ENCODE measurements around the gene ATAT1. TPM values are rescaled to one million over a fixed set of nuclear protein-coding genes. Genes with fewer than 3 reads are reported as not detected.
A peak's percentile ranks its signal among the peaks of the same experiment; 100 is the strongest.

Gene ATAT1
- total and polyA plus RNA-seq, 9 of the 15 experiments (the other 6 are each of a cell fraction or from before 2014, with no cell fraction given), result 0.65 to 5.8 (median 1.6) TPM

GRCh38 chr6:30647242-30648116 lies 20.8 kb downstream of the ATAT1 start (continued):
- TF ChIP-seq ZNF740 (CRISPR knock-in tag; IDR thresholded peaks at IDR 0.05) (0 out of 2 replicates have a peak, but pooled peaks have one; percentile 24), ZNF740 (tag; IDR thresholded peaks at IDR 0.05) (no peak), MEF2D (tag; conservative IDR thresholded peaks at IDR 0.05; ENCODE audit: low read depth) (no peak), ZNF224 (CRISPR knock-in tag; IDR thresholded peaks at IDR 0.05) (no peak), TCF15 (CRISPR knock-in tag; IDR thresholded peaks at IDR 0.05) (no peak), GABPA (tag; conservative IDR thresholded peaks at IDR 0.05; ENCODE audit: low read depth) (no peak; the same call in 1 of the 2 replicates), ZBTB26 (CRISPR knock-in tag; IDR thresholded peaks at IDR 0.05) (no peak), NBN (IDR thresholded peaks at IDR 0.05; ENCODE audit: low read depth) (no peak), ZNF586 (CRISPR knock-in tag; conservative IDR thresholded peaks at IDR 0.05) (no peak), KLF16 (IDR thresholded peaks at IDR 0.05) (no peak), CHD2 (IDR thresholded peaks at IDR 0.05; ENCODE audit: low read depth, low read length) (no peak), KAT8 (IDR thresholded peaks at IDR 0.05; ENCODE audit: low read depth) (no peak), BMI1 (IDR thresholded peaks at IDR 0.05; ENCODE audit: low read length) (no peak), CAMTA2 (CRISPR knock-in tag; conservative IDR thresholded peaks at IDR 0.05) (peak; percentile 38; the same call in 1 of the 2 replicates), CREB3L1 (IDR thresholded peaks at IDR 0.05; ENCODE audit: borderline replicate concordance, low read depth) (no peak), TAF1 (IDR thresholded peaks at IDR 0.05; ENCODE audit: control insufficient read depth, extremely low read depth, insufficient read depth, low read length, severe bottlenecking) (no peak), HIVEP1 (CRISPR knock-in tag; IDR thresholded peaks at IDR 0.05) (no peak), ZNF655 (CRISPR knock-in tag; IDR thresholded peaks at IDR 0.05) (no peak), EWSR1 (IDR thresholded peaks at IDR 0.05; ENCODE audit: borderline replicate concordance, low read depth, partially characterized antibody) (no peak), POLR3A (IDR thresholded peaks at IDR 0.05; ENCODE audit: borderline replicate concordance, extremely low read depth, insufficient read depth, insufficient read length) (no peak), NCOA6 (IDR thresholded peaks at IDR 0.05) (no peak), PTBP1 (IDR thresholded peaks at IDR 0.05; ENCODE audit: low read depth, low read length) (0 out of 2 replicates have a peak, but pooled peaks have one; percentile 46), FOXP1 (CRISPR knock-in tag; IDR thresholded peaks at IDR 0.05) (peak; percentile 21)

Measured in K562 (cell line).